ENCODE results near the gene ZNF639.
"Not testable (repeated sequence)": the region's sequence is repeated elsewhere in the genome, so short reads cannot be mapped to it uniquely, and the experiment has no call there.

ZNF639 gene, protein sequence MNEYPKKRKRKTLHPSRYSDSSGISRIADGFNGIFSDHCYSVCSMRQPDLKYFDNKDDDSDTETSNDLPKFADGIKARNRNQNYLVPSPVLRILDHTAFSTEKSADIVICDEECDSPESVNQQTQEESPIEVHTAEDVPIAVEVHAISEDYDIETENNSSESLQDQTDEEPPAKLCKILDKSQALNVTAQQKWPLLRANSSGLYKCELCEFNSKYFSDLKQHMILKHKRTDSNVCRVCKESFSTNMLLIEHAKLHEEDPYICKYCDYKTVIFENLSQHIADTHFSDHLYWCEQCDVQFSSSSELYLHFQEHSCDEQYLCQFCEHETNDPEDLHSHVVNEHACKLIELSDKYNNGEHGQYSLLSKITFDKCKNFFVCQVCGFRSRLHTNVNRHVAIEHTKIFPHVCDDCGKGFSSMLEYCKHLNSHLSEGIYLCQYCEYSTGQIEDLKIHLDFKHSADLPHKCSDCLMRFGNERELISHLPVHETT

DNA sequence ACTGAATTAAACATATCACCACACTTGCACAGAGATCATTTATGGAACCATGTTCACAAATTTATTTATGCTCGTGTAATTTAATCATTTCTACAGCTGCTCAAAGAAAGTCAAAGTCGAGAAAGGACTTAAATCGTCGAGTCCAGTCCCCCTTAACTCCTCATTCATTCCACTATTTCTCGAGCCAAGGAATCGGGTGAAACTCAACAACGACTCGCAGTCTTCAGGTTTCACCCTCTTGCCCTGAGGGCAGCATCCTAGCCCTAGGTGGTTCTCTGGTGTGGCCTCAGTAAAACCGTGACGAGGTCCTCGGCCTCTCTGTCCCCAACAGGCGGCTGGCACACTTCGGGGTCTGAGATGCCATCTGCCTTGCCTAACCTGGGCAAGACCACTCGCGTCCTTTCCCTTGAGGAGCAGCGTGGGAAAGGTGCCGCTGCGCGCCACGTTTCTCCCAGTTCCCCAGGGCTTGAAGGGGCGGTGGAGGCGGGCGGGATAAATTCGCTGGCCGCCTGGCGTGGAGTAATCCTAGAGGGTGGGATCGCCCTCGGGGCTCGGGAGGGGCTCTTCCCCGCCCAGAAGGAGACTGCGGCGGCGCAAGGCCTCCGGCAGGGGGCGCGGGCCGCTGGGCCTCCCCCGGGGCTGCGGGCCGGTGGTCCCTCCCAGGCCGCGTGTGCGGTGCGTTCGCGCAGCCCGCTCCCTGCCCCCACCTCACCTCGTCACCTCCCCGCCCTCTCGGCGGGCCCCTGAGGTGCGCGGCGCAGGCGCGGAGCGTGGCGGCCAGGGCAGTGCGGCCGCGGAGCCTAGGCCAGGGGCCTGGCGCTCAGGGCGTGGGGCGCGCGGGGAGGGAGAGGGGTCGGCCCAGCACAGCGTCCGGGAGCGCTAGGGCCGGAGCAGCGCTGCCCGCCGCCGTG, at the start of gene ZNF639:
Gene ZNF639, plus strand, starts transcription at position 746 of the 911 bp plus-strand sequence. CDS start 5,263 bp downstream, outside the sequence.
- DNase-seq = peak; percentile 97

DNA sequence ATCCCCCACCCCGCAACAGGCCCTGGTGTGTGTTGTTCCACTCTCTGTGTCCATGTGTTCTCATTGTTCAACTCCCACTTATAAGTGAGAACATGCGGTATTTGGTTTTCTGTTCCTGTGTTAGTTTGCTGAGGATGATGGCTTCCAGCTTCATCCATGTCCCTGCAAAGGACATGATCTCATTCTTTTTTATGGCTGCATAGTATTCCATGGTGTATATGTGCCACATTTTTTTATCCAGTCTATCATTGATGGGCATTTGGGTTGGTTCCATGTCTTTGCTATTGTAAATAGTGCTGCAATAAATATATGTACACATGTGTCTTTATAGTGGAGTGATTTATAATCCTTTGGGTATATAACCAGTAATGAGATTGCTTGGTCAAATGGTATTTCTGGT, 48.4 kb upstream of the ZNF639 start:
- DNase-seq = not testable (repeated sequence)

DNA sequence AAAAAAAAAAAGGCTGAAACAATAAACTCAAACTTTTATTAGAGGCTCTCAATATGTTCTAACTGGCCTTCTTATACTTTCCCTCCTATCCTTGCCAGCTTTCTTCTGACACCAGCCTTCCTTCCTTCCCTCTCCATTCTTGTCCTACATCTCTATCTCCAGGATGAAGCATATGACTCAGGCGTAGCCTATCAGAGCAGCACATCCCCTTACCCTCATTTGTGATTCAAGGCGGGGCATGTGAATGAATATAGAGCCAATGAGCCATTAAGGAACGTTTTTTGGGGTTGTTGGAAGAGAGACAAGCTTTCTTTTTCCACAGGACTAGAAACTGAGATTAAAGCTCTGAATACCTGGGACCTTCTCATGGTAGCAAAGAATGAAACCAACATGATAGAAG, 46.8 kb upstream of the ZNF639 start:
- no peak for DNase-seq

DNA sequence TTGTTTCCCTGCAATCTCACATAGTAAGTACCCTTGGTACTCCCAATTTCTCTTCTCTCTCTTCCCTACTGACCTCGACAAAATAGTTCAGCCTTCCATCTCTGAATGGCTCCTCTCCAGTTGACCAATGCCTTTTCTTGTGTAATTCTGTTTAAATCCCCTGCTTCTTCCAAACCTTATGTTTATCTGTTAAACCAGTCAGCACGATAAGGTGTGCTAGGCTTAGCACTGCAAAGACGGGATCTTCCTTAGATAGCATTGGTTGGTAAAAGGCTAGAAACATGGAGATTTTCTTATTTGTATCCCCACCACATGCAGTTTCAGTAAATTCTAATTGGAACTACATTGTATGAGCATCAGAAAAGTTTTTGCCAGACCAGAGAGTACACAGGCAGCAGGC, 46.1 kb upstream of the ZNF639 start:
- DNase-seq = no peak

- no peak for DNase-seq
Observed at GRCh38 chr3:179278151-179278550, 44.7 kb upstream of the ZNF639 start.

GRCh38 chr3:179278932-179279693, 43.7 kb upstream of the ZNF639 start:
- no peak for DNase-seq

DNA sequence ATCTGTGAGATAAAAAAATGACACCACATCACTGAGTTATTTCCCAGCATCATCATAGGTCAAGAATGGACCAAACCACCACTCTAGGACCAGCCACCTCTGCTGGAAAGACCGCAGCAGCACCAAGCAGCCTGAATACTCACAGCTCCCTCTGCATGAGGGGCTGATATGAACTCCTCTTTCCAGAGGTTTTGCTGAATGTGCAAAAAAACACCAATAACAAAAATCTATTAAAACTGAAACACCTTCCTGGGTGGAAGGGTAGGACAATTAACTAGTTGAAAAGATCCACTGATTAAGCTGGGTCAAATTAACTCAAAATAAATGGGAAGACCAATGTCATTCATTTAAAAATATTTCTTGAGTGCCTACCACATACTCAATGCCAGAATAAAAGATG, 43.0 kb upstream of the ZNF639 start:
- DNase-seq = no peak

DNA sequence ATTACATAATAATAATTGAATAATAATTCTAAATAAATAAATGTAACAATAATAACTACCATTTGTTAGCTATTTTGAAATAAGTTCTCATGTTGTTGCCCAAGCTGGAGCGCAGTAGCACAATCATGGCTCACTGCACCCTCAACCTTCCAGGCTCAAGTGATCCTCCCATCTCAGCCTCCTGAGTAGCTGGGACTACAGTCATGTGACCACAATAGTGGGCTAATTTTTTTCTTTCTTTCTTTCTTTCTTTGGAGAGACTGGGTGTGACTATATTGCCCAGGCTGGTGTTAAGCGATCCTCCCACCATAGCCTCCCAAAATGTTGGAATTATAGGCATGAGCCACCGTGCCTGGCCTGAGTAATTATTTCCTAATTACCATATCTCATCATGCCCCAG, 41.0 kb upstream of the ZNF639 start:
- no peak for DNase-seq

- DNase-seq = no peak
Observed at GRCh38 chr3:179286331-179286730, 36.5 kb upstream of the ZNF639 start.

GRCh38 chr3:179288845-179289244, 34.0 kb upstream of the ZNF639 start:
- DNase-seq = no peak

DNA sequence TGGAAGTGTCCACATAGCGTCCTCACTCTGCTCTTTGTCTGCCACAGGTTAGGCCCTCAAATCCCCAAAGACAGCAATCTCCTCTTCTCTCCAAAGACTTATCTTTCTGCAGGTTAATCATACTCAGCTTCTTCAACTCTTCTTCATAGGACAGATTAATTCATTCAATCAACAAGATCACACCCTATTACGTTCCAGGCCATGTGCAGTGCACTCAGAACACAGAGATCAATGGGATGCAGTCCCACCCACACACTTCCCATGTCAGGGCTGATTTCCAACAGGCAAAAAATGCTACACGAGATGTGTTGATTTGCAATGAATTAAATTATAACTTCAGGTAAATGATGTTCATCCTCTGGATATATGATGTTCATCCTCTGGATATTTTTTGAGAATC, 33.5 kb upstream of the ZNF639 start:
- no peak for DNase-seq

GRCh38 chr3:179292450-179292849, 30.4 kb upstream of the ZNF639 start:
- DNase-seq = no peak

DNA sequence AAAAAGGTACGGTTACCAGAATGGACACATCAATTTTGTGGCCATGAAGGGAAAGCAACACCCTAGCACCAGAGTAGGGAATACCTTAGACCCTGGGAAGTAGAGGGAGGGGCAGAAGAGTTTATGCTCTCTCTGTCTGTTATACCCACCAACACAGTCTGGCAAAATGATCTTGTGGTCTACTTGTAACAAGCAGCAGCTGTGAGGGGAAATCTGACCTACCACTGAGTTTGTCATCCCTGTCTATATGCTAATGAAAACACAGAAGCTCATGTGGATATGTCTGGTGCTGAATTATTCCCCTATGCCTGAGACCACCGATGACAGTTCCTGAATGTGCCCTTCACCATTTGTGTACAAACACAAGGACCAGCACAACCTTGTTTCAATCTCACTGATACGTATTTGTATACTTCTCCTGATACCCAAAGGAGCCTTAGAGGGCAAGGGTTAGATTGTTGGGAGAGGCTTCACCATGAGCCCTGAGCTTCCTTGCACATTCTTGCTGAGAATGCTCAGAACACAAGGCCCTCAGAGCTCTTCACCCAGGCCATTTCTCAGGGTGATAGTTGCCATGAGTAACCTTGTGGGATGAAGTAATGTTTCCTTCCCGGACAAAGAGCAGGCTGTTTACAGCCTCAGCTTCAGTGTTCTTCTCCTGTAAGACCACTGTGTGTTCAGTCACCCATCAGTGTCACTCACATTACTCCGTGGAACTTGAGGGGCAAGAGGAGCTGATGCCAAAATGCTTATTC, 24.7 kb upstream of the ZNF639 start:
- no peak for DNase-seq

GRCh38 chr3:179299316-179299715, 23.5 kb upstream of the ZNF639 start:
- DNase-seq = no peak

DNA sequence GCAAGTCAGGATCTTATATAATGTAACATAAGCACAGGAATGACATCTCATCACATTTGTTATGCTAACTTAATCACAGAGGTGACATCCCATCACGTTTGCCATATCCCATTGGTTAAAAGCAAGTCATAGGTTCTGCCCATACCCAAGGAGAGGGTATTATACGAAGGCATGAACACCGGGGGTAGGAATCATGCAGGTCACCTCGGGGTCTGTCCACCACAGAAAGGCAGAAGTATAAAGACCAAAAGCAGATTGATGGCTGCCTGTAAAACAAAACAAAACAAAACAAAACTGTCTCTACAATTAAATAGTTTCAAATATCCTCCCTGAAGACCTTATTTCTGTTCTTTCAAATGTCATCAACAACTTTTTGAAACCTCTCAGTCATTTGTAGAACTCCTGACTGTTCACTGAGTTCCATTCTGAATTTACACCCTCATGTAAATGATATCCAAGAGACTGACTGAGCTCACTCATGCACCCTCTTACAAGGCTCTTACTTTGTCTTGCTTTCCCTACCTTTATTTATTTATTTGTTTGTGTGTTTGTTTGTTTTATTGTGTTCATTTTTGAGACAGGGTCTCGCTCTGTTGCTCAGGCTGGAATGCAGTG, 22.7 kb upstream of the ZNF639 start:
- DNase-seq = no peak

DNA sequence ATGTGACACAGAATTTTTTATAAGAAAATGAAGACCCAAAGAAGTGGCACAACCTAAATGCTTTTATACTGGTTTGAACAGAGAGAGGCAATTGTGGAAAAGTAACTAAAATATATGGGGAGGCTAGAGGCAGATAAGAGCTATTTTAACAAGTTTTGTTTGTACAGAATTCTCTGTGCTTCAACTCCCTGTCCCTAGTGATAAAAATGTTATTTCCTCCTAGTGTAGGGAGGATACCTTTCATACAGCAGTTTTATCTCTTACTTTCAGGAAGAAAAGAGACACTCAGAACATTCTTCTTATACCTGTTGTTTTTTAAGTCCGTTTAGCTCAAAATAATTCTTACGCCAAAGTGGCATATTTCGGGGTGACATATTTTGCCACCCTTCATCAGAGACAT, 21.2 kb upstream of the ZNF639 start:
- DNase-seq = no peak

DNA sequence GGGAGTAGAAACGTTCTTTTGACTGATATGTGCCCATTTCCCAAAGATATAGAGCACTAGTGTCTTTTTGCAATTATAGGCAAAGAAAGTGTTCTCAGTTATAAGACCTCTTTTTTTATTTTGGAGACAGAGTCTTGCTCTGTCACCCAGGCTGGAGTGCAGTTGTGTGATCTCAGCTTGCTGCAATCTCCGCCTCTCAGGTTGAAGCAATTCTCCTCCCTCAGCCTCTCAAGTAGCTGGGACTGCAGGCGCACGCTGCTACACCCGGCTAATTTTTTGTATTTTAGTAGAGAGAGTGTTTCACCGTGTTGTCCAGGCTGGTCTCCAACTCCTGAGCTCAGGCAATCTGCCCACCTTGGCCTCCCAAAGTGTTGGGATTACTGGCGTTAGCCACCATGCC, 20.7 kb upstream of the ZNF639 start:
- no peak for DNase-seq

GRCh38 chr3:179304605-179305004, 18.2 kb upstream of the ZNF639 start:
- DNase-seq = no peak

DNA sequence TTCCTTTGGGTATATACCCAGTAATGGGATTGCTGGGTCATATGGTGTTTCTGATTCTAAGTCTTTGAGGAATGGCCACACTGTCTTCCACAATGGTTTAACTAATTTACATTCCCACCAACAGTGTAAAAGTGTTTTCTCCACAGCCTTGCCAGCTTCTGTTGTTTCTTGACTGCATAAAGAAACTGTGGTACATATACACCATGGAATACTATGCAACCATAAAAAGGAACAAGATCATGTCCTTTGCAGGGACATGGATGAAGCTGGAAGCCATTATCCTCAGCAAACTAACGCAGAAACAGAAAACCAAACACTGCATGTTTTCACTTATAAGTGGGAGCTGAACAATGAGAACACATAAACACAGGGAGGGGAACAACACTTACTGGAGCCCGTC, 15.5 kb upstream of the ZNF639 start:
- DNase-seq = not testable (repeated sequence)

DNA sequence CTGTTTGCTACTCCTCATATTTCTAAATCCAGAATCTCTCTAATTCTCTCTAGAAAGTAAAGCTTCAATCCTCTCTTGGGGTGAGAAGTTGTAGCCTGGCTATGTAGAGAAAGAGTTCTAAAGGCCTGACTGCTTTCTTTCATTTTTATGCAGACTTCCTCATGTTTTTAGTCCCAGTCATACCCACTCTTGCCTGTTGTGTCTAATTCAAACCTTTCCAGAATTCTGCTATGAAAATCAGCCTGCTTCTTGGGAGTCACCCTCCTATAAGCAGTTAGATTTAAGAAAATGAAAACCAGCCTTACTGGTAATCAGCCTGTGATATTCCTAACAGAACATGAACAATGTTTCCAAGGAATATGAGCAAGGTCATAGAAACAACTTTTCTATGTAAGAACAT, 14.8 kb upstream of the ZNF639 start:
- no peak for DNase-seq

- no peak for DNase-seq
Observed at GRCh38 chr3:179309225-179310078, 13.4 kb upstream of the ZNF639 start.

Measured in RPMI8226 (cell line).